ENCODE results near the gene HLCS. TPM values are rescaled to one million over a fixed set of nuclear protein-coding genes. Genes with fewer than 3 reads are reported as not detected.

The HLCS gene
- total and polyA plus RNA-seq, 2 of the 8 experiments (the other 6 are each of a cell fraction or from before 2014, with no cell fraction given), result 4.7 to 12.2 TPM

- no peaks in the 10 kb centered on the region for H3K9me3 ChIP-seq (ENCODE audit: insufficient read depth in 2 of 2, low read depth in 1 of 2, low read length in 1 of 2)
- no peak overlapping the region for H3K27ac ChIP-seq (ENCODE audit: low read depth, low read length)
- H3K27me3 ChIP-seq (replicated peaks in 1 of 4; ENCODE audit: control insufficient read depth in 3 of 4, extremely low read depth in 1 of 4, insufficient read depth in 3 of 4, low read length in 3 of 4), result peaks cover 83 to 100% (median 91%) of the 10 kb centered on the region in 4 experiments
- H3K9ac ChIP-seq (replicated peaks in 1 of 4; ENCODE audit: extremely low read depth in 1 of 4, low read depth in 3 of 4, low read length in 3 of 4), result no peak overlapping the region
- no peak overlapping the region for H2BK20ac ChIP-seq (ENCODE audit: low read length)
- no peak overlapping the region for H2BK12ac ChIP-seq (ENCODE audit: low read depth, low read length)
- H4K5ac ChIP-seq (ENCODE audit: insufficient read length, low read depth, low read length), result no peak overlapping the region
- H3K4me1 ChIP-seq (replicated peaks in 1 of 4; ENCODE audit: control insufficient read depth in 3 of 4, insufficient read depth in 4 of 4, low read length in 3 of 4), result peaks cover 0 to 47% (median 33%) of the 10 kb centered on the region in 4 experiments; a peak in 6 of 7 replicates
- H2BK5ac ChIP-seq (ENCODE audit: low read depth, low read length), result no peak overlapping the region
- H3K18ac ChIP-seq (ENCODE audit: extremely low read depth, low read length), result peak overlapping the region; percentile 87; the same call in 1 of the 2 replicates
- peaks cover 3% of the 10 kb centered on the region; the same call in 1 of the 2 replicates for H3K23me2 ChIP-seq (ENCODE audit: low read depth, low read length)
- TF ChIP-seq BCL11A (IDR thresholded peaks at IDR 0.05; ENCODE audit: low read depth in 2 of 2, low read length in 2 of 2) (no peak), RNF2 (IDR thresholded peaks at IDR 0.05; ENCODE audit: borderline replicate concordance, low read depth, low read length, missing control alignments, poor library complexity, severe bottlenecking) (peak; percentile 66)
- no peak overlapping the region for H2AFZ ChIP-seq (ENCODE audit: low read length)
- no peak overlapping the region for H3K56ac ChIP-seq (replicated peaks; ENCODE audit: insufficient read length, low read depth, low read length)
- DNase-seq (ENCODE audit: low read depth in 1 of 2, low spot score in 2 of 2) (no peak), FAIRE-seq (no peak)
- no peak overlapping the region for H3K14ac ChIP-seq (ENCODE audit: insufficient read length)
- peak overlapping the region; percentile 52 to 90; a peak in 3 of 4 replicates for H3K4me2 ChIP-seq (ENCODE audit: insufficient read depth in 1 of 2, low read depth in 2 of 2, low read length in 2 of 2)
- peaks cover 10 to 18% of the 10 kb centered on the region in 2 experiments for H4K20me1 ChIP-seq (replicated peaks in 1 of 2; ENCODE audit: control insufficient read depth in 1 of 2, insufficient read depth in 2 of 2, low read length in 2 of 2)
- no peak overlapping the region for H2AK5ac ChIP-seq (ENCODE audit: low read depth, low read length)
- no peak overlapping the region for H4K8ac ChIP-seq (ENCODE audit: extremely low read depth, insufficient read depth, low read length)
- ChIA-PET POLR2A (ENCODE audit: partially characterized antibody) (interaction anchor here (2.5 kb wide), 1 partner anchor 14 kb away, joined by 11 read pairs; no protein-coding TSS in a partner anchor), CTCF (ENCODE audit: partially characterized antibody) (interaction anchor here (0.6 to 2.8 kb wide), 12 partner anchors 10 to 211 kb away, joined by 3 to 14 read pairs (median 4); no protein-coding TSS in a partner anchor)
- no peak overlapping the region for H3K23ac ChIP-seq (ENCODE audit: insufficient read length)
- H2BK120ac ChIP-seq (replicated peaks; ENCODE audit: low read depth, low read length), result no peak overlapping the region
- peak overlapping the region in 1 of 4 experiments; percentile 57; a peak in 1 of 8 replicates for H3K4me3 ChIP-seq (ENCODE audit: extremely low read depth in 1 of 4, insufficient read depth in 2 of 4, low read depth in 3 of 4, low read length in 4 of 4)
- no peak overlapping the region for H2BK15ac ChIP-seq (ENCODE audit: low read length)
- H3K36me3 ChIP-seq (ENCODE audit: control insufficient read depth in 2 of 4, insufficient read depth in 4 of 4, low read length in 3 of 4), result peaks cover 0 to 12% (median 0%) of the 10 kb centered on the region in 4 experiments; a peak in 1 of 8 replicates
- 8% methylated on average over 13 of the region's 13 CpGs; no CpG with 5 or more reads in 1 of the 2 experiments for WGBS, 2 experiments (ENCODE audit: extremely low coverage in 1 of 2, insufficient coverage in 1 of 2, insufficient read length in 1 of 2, insufficient replicate concordance in 2 of 2, low coverage in 1 of 2, low lambda C conversion rate in 2 of 2, missing lambda C conversion rate in 1 of 2)
- no peak overlapping the region for H4K91ac ChIP-seq (replicated peaks; ENCODE audit: insufficient read length, low read length)
- H3K79me1 ChIP-seq (ENCODE audit: low read depth, low read length), result no peaks in the 10 kb centered on the region; the same call in 1 of the 2 replicates
- H3K79me2 ChIP-seq (ENCODE audit: control insufficient read depth in 1 of 2, insufficient read depth in 2 of 2, low read length in 2 of 2), result no peaks in the 10 kb centered on the region
- no peak overlapping the region for H3K4ac ChIP-seq (replicated peaks; ENCODE audit: insufficient read length, low read depth, low read length)
These were observed 260.0 kb downstream of the HLCS start for GRCh38 chr21:36706482-36706852.

Data from H1 (cell line).